GM12873 (cell line): Measurements from ENCODE around the gene FRAT2.

ENCODE experiments used
- TF ChIP-seq, protein P1 (sequence below): IDR thresholded peaks from 2 replicates; pipeline ENCODE4 v1.5.1; 2012; ENCODE audit warnings: low read depth, mild to moderate bottlenecking, moderate library complexity, low read length, control low read depth; ENCODE audit not compliant: insufficient read depth; ENCODE audit errors: missing control alignments

FRAT2 gene, protein sequence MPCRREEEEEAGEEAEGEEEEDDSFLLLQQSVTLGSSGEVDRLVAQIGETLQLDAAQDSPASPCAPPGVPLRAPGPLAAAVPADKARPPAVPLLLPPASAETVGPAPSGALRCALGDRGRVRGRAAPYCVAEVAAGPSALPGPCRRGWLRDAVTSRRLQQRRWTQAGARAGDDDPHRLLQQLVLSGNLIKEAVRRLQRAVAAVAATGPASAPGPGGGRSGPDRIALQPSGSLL

DNA sequence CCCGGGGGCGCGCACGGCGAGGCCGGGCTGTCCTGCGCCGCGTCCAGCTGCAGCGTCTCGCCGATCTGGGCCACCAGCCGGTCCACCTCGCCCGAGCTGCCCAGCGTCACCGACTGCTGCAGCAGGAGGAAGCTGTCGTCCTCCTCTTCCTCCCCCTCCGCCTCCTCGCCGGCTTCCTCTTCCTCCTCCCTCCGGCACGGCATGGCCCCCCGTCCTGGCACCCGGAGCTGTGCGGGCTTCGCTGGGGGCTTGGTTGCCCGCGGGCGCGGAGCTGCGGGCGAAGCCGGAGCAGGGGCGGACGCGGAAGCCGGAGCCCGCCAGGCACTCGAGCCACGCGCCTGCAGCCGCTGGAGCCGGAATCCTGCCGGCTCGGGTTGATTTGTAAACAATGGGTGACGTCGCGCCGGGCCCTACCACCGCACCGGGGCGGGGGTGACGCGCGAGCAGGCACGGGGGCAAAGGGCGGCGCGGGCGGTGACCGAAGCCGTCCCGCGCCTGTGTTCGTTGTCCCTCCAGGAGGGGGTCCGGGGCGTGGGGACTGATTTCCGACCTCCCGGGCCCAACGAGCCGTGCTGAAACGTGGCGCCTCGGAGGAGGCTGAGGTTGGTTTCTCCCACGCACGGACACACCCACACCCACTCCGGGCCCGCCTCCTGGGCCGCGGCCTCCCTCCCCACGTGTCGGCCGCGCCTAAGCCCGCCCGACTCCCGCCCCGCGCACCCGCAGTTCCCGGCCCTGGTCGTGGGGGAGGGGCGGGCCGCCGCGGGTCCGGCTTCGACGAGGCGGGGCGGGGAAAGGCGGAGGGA lies at the start of gene FRAT2:
FRAT2 (minus strand) TSS at position 360 of the 806 bp plus-strand sequence; CDS start at position 203, 157 bp downstream.
- TF ChIP-seq, protein P1, sequence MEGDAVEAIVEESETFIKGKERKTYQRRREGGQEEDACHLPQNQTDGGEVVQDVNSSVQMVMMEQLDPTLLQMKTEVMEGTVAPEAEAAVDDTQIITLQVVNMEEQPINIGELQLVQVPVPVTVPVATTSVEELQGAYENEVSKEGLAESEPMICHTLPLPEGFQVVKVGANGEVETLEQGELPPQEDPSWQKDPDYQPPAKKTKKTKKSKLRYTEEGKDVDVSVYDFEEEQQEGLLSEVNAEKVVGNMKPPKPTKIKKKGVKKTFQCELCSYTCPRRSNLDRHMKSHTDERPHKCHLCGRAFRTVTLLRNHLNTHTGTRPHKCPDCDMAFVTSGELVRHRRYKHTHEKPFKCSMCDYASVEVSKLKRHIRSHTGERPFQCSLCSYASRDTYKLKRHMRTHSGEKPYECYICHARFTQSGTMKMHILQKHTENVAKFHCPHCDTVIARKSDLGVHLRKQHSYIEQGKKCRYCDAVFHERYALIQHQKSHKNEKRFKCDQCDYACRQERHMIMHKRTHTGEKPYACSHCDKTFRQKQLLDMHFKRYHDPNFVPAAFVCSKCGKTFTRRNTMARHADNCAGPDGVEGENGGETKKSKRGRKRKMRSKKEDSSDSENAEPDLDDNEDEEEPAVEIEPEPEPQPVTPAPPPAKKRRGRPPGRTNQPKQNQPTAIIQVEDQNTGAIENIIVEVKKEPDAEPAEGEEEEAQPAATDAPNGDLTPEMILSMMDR = no peak

DNA sequence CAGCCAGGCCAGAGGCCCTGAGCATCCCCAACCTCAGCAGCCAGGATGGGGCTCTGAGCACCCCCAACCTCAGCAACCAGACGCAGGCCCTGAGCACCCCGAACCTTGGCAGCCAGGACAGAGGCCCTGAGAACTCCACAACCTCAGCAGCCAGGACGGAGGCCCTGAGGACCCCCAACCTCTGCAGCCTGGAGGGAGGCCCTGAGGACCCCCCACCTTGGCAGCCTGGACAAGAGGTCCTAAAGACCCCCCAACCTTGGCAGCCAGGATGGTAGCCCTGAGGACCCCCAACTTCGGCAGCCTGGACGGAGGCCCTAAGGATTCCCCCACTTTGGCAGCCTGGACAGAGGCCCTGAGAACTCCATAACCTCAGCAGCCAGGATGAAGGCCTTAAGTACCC lies 49.6 kb upstream of the FRAT2 start:
- TF ChIP-seq, protein P1 = no peak

DNA sequence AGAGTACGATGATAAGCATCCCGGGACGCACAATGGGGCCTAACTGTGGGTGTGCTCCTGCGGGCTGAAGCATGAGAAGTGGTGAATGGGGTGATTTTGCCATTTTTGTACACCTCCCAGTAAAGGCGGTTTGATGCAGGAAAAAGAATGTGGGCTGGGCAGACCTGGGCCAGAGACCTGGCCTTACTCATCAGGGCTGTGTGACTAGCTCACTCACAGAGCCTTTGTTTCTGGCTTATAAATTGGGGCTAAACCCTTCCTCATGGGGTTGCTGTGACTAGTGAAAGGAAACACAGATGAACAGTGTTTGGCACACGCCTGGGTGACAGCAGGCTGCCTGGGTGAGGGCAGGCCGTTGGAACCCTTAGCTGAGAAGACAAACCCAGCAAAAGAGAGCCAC lies 48.6 kb upstream of the FRAT2 start:
- TF ChIP-seq, protein P1 = no peak

DNA sequence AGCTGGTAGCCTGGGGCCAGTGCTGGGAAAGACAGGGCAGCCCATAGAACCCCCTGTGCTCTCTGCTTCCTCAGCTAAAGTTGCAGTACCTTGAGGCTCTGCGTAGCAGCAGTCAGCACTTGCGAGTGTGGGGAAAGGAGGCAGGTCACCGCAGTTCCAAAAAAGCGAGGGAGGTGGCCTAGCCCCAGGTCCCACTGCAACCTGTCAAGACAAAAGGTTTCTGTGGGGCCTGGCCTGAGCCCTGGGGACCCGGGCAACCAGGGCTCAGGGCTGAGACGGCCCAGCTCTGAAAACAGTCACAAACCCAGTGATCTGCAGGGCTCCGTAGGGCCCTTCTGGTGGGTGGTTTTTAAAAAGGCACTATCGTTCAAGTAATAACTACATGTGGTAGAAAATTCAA lies 47.1 kb upstream of the FRAT2 start:
- TF ChIP-seq, protein P1 = no peak

DNA sequence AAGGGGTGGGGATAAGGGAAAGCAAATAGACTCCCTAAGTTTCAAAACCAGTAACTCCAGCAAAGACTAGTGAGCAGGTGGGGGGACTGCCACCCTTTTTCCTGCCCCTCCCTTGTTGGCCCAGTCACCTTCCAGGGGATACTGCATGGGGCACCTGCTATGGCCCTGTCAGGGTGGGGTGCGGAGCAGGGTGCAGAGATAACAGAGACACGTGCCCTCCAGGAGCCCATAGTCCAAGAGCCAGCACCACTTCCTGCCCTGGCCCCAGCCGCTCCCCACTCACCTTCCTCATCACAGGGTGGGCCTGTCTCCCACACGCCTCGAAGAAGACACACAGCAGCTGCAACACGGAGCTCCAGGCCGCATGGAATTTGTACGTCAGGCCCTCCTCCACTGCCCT lies 46.0 kb upstream of the FRAT2 start:
- TF ChIP-seq, protein P1 = no peak

DNA sequence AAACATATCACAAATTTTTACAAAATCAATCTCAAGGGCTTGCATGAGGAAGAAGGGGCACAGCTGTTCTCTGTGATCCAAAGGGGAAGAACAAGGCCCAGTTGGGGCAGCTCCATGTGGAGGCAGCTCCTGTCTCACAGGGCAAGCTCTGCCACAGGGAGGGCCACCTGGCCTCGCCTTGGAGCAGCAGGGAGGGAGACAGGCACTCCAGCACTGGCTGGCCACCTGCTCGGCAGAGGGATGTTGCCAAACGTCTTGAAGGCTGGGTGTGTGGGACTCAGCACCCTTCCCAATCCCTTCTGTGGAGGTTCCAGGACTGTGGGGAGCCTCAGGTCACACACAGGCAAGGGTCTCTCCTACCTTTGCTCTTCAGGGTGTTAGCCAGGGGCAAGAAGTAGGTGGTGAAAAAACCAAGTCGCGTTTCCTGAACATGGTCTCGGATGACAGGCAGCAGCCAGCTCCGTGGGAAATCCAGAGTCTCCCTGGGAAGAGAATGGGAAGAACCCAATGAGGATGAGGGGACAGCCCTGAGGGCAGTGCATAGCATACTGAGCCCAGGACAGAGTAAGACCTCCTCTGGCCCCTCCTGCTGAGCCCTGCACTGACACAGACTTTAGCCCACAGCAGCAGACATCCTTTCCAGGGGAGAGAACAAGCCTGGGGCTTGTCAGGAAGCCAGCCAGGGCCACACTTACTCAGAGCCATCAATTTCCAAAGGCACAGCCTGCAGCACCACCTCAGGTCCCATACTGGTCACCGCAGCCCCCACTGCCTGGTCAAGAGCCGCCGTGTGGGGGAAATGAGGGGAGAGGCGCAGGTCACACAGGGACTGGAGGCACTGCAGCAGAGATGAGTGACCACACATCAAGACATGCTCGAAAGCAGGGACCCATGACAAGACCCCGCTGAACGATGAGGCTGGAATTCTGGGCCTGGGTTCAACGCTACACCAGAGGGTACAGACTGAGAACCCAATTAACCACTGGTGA lies 44.7 kb upstream of the FRAT2 start:
- TF ChIP-seq, protein P1 = no peak
